ENCODE results near the gene THBS1. TPM values are rescaled to one million over a fixed set of nuclear protein-coding genes. Genes with fewer than 3 reads are reported as not detected.

The THBS1 gene
- total RNA-seq, 1 experiment from 2014 or later: 37.1 TPM

DNA sequence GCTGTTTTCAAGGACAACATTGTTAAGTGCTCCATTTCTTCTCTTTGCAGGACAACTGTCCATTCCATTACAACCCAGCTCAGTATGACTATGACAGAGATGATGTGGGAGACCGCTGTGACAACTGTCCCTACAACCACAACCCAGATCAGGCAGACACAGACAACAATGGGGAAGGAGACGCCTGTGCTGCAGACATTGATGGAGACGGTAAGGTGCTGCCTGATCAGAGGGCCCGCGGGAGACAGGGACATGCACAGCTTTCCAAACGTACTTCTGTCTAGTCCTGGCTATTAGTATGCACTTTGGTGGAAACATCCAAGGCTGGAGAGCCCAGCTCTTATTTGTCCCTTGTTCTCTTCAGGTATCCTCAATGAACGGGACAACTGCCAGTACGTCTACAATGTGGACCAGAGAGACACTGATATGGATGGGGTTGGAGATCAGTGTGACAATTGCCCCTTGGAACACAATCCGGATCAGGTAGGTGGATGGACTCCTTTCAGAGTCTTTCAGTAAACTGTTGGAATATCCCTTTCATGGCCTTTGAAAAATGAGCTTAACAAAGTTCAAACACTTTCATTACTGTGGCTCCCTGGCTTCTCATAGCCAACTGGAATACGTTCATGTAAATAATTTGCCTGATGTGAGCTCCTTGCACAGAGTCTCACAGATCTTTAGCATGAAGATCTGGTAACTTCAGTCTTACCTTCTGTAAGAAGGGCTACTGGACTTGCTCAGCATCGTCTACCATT is 10.4 kb downstream of the THBS1 start:
- peaks cover 93% of the 10 kb centered on the region for H3K36me3 Mint-ChIP-seq
- ATAC-seq (no peak), DNase-seq (ENCODE audit: low spot score) (no peak)
- H3K9me3 Mint-ChIP-seq: no peaks in the 10 kb centered on the region
- ChIA-PET CTCF (no interaction called here), POLR2A (interaction anchor here (0.6 kb wide), 1 partner anchor 16 kb away, joined by 7 read pairs; no protein-coding TSS in a partner anchor)
- peaks cover 9% of the 10 kb centered on the region for H3K4me1 Mint-ChIP-seq
- TF ChIP-seq ELF4 (CRISPR knock-in tag; IDR thresholded peaks at IDR 0.05; ENCODE audit: low read depth): no peak
- TF ChIP-seq, protein P1, sequence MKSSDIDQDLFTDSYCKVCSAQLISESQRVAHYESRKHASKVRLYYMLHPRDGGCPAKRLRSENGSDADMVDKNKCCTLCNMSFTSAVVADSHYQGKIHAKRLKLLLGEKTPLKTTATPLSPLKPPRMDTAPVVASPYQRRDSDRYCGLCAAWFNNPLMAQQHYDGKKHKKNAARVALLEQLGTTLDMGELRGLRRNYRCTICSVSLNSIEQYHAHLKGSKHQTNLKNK (CRISPR knock-in tag; IDR thresholded peaks at IDR 0.05): no peak
- TF ChIP-seq, protein P2, sequence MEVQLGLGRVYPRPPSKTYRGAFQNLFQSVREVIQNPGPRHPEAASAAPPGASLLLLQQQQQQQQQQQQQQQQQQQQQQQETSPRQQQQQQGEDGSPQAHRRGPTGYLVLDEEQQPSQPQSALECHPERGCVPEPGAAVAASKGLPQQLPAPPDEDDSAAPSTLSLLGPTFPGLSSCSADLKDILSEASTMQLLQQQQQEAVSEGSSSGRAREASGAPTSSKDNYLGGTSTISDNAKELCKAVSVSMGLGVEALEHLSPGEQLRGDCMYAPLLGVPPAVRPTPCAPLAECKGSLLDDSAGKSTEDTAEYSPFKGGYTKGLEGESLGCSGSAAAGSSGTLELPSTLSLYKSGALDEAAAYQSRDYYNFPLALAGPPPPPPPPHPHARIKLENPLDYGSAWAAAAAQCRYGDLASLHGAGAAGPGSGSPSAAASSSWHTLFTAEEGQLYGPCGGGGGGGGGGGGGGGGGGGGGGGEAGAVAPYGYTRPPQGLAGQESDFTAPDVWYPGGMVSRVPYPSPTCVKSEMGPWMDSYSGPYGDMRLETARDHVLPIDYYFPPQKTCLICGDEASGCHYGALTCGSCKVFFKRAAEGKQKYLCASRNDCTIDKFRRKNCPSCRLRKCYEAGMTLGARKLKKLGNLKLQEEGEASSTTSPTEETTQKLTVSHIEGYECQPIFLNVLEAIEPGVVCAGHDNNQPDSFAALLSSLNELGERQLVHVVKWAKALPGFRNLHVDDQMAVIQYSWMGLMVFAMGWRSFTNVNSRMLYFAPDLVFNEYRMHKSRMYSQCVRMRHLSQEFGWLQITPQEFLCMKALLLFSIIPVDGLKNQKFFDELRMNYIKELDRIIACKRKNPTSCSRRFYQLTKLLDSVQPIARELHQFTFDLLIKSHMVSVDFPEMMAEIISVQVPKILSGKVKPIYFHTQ (CRISPR knock-in tag; IDR thresholded peaks at IDR 0.05): no peak
- no peak for TF ChIP-seq MYBL2 (CRISPR knock-in tag; IDR thresholded peaks at IDR 0.05)
- TF ChIP-seq, protein P3, sequence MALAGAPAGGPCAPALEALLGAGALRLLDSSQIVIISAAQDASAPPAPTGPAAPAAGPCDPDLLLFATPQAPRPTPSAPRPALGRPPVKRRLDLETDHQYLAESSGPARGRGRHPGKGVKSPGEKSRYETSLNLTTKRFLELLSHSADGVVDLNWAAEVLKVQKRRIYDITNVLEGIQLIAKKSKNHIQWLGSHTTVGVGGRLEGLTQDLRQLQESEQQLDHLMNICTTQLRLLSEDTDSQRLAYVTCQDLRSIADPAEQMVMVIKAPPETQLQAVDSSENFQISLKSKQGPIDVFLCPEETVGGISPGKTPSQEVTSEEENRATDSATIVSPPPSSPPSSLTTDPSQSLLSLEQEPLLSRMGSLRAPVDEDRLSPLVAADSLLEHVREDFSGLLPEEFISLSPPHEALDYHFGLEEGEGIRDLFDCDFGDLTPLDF (CRISPR knock-in tag; IDR thresholded peaks at IDR 0.05): no peak
- no peak overlapping the region for H3K4me3 Mint-ChIP-seq
- H3K27me3 Mint-ChIP-seq (ENCODE audit: low read depth): no peaks in the 10 kb centered on the region
- H3K27ac Mint-ChIP-seq: no peak overlapping the region

DNA sequence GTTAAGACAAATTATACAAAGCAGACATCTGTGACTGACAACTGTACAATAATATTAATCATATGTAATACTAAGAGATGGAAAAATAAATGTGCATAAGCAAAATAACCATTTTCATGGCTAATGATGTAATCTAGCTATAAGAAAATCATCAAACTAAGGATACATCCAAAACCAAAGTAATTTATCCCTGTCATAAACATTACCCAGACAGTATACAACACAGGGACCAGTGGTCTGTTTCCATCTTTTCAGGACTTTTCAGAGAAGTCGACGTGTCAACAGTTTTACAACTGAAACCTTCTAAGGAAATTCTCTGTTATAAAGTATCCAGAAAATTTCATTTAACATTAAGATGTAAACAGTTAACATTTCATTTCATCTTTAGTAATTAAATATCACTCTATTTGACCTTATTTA is 11.0 kb downstream of the THBS1 start:
- ATAC-seq: no peak
- DNase-seq (ENCODE audit: low spot score): no peak
- CTCF ChIA-PET: no interaction called here
- Mint-ChIP-seq H3K4me3 (no peak overlapping the region), H3K27me3 (ENCODE audit: low read depth) (no peaks in the 10 kb centered on the region), H3K36me3 (peaks cover 92% of the 10 kb centered on the region), H3K4me1 (peaks cover 13% of the 10 kb centered on the region), H3K27ac (no peak overlapping the region), H3K9me3 (no peaks in the 10 kb centered on the region)
- POLR2A ChIA-PET: no interaction called here
- TF ChIP-seq MYBL2 (CRISPR knock-in tag; IDR thresholded peaks at IDR 0.05) (no peak), ZNF396 (CRISPR knock-in tag; IDR thresholded peaks at IDR 0.05; ENCODE audit: borderline replicate concordance) (no peak), ELF4 (CRISPR knock-in tag; IDR thresholded peaks at IDR 0.05; ENCODE audit: low read depth) (no peak)
- TF ChIP-seq, protein P4, sequence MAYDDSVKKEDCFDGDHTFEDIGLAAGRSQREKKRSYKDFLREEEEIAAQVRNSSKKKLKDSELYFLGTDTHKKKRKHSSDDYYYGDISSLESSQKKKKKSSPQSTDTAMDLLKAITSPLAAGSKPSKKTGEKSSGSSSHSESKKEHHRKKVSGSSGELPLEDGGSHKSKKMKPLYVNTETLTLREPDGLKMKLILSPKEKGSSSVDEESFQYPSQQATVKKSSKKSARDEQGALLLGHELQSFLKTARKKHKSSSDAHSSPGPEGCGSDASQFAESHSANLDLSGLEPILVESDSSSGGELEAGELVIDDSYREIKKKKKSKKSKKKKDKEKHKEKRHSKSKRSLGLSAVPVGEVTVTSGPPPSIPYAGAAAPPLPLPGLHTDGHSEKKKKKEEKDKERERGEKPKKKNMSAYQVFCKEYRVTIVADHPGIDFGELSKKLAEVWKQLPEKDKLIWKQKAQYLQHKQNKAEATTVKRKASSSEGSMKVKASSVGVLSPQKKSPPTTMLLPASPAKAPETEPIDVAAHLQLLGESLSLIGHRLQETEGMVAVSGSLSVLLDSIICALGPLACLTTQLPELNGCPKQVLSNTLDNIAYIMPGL (CRISPR knock-in tag; IDR thresholded peaks at IDR 0.05): no peak

DNA sequence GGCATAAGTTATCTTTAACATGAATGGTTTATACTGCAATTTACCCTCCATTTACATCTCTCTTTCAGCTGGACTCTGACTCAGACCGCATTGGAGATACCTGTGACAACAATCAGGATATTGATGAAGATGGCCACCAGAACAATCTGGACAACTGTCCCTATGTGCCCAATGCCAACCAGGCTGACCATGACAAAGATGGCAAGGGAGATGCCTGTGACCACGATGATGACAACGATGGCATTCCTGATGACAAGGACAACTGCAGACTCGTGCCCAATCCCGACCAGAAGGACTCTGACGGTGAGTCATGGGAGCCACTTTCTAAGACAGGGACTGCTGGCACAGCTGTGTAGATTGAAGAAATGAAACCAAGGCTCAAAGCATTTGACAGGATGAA is 11.6 kb downstream of the THBS1 start:
- Mint-ChIP-seq H3K27ac (no peak overlapping the region), H3K36me3 (peaks cover 86% of the 10 kb centered on the region), H3K27me3 (ENCODE audit: low read depth) (no peaks in the 10 kb centered on the region), H3K4me1 (peaks cover 13% of the 10 kb centered on the region), H3K4me3 (no peak overlapping the region), H3K9me3 (no peaks in the 10 kb centered on the region)
- DNase-seq (ENCODE audit: low spot score) (no peak), ATAC-seq (no peak)
- CTCF ChIA-PET: no interaction called here
- no peak for TF ChIP-seq MYBL2 (CRISPR knock-in tag; IDR thresholded peaks at IDR 0.05)
- TF ChIP-seq JAZF1 (CRISPR knock-in tag; IDR thresholded peaks at IDR 0.05): no peak
- TF ChIP-seq JUN (CRISPR knock-in tag; IDR thresholded peaks at IDR 0.05): no peak
- TF ChIP-seq, protein P2 (CRISPR knock-in tag; IDR thresholded peaks at IDR 0.05): no peak
- TF ChIP-seq, protein P5, sequence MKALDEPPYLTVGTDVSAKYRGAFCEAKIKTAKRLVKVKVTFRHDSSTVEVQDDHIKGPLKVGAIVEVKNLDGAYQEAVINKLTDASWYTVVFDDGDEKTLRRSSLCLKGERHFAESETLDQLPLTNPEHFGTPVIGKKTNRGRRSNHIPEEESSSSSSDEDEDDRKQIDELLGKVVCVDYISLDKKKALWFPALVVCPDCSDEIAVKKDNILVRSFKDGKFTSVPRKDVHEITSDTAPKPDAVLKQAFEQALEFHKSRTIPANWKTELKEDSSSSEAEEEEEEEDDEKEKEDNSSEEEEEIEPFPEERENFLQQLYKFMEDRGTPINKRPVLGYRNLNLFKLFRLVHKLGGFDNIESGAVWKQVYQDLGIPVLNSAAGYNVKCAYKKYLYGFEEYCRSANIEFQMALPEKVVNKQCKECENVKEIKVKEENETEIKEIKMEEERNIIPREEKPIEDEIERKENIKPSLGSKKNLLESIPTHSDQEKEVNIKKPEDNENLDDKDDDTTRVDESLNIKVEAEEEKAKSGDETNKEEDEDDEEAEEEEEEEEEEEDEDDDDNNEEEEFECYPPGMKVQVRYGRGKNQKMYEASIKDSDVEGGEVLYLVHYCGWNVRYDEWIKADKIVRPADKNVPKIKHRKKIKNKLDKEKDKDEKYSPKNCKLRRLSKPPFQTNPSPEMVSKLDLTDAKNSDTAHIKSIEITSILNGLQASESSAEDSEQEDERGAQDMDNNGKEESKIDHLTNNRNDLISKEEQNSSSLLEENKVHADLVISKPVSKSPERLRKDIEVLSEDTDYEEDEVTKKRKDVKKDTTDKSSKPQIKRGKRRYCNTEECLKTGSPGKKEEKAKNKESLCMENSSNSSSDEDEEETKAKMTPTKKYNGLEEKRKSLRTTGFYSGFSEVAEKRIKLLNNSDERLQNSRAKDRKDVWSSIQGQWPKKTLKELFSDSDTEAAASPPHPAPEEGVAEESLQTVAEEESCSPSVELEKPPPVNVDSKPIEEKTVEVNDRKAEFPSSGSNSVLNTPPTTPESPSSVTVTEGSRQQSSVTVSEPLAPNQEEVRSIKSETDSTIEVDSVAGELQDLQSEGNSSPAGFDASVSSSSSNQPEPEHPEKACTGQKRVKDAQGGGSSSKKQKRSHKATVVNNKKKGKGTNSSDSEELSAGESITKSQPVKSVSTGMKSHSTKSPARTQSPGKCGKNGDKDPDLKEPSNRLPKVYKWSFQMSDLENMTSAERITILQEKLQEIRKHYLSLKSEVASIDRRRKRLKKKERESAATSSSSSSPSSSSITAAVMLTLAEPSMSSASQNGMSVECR (CRISPR knock-in tag; IDR thresholded peaks at IDR 0.05; ENCODE audit: borderline replicate concordance): no peak
- TF ChIP-seq, protein P6, sequence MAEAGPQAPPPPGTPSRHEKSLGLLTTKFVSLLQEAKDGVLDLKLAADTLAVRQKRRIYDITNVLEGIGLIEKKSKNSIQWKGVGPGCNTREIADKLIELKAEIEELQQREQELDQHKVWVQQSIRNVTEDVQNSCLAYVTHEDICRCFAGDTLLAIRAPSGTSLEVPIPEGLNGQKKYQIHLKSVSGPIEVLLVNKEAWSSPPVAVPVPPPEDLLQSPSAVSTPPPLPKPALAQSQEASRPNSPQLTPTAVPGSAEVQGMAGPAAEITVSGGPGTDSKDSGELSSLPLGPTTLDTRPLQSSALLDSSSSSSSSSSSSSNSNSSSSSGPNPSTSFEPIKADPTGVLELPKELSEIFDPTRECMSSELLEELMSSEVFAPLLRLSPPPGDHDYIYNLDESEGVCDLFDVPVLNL (CRISPR knock-in tag; IDR thresholded peaks at IDR 0.05; ENCODE audit: borderline replicate concordance, low read depth): no peak
- no peak for TF ChIP-seq GABPB1 (CRISPR knock-in tag; IDR thresholded peaks at IDR 0.05)
- POLR2A ChIA-PET: no interaction called here
